H9 (cell line): ENCODE measurements around the gene OVCH2. TPM values are rescaled to one million over a fixed set of nuclear protein-coding genes. Genes with fewer than 3 reads are reported as not detected.

Experiments used
- DNase-seq: peaks from one replicate; pipeline ENCODE4 v3.0.0-alpha.2; 2017
- H2AFZ ChIP-seq: one replicate; pipeline ENCODE4 v1.6.1; 2013; ENCODE audit warnings: mild to moderate bottlenecking, low read length, control low read depth, moderate library complexity
- H2AK5ac ChIP-seq: 2 replicates; pipeline ENCODE4 v1.6.1; 2013; ENCODE audit warnings: low read length, control low read depth, mixed read lengths; ENCODE audit not compliant: insufficient read length
- H2BK120ac ChIP-seq: one replicate; pipeline ENCODE4 v1.6.1; 2013; ENCODE audit warnings: low read depth, mild to moderate bottlenecking, low read length, control low read depth, inconsistent platforms; ENCODE audit not compliant: poor library complexity, severe bottlenecking
- H2BK12ac ChIP-seq: 2 replicates; pipeline ENCODE4 v1.6.1; 2013; ENCODE audit warnings: low read length, control low read depth, mixed read lengths, low read depth; ENCODE audit not compliant: insufficient read length
- H2BK15ac ChIP-seq: 2 replicates; pipeline ENCODE4 v1.6.1; 2013; ENCODE audit warnings: low read depth, low read length, control low read depth
- H2BK20ac ChIP-seq: one replicate; pipeline ENCODE4 v1.6.1; 2013; ENCODE audit warnings: low read depth, mild to moderate bottlenecking, low read length, control low read depth, inconsistent platforms; ENCODE audit not compliant: poor library complexity, severe bottlenecking
- H2BK5ac ChIP-seq: 2 replicates; pipeline ENCODE4 v1.6.1; 2013; ENCODE audit warnings: low read length, control low read depth, mixed read lengths; ENCODE audit not compliant: insufficient read length
- H3K14ac ChIP-seq: 2 replicates; pipeline ENCODE4 v1.6.1; 2013; ENCODE audit warnings: low read length, control low read depth; ENCODE audit not compliant: insufficient read depth
- H3K18ac ChIP-seq: 2 replicates; pipeline ENCODE4 v1.6.1; 2013; ENCODE audit warnings: low read depth, mild to moderate bottlenecking, mixed read lengths, low read length, control low read depth; ENCODE audit not compliant: insufficient read length
- H3K23ac ChIP-seq: 2 replicates; pipeline ENCODE4 v1.6.1; 2013; ENCODE audit warnings: low read length, control low read depth, mixed read lengths, low read depth; ENCODE audit not compliant: insufficient read length
- H3K23me2 ChIP-seq: 2 replicates; pipeline ENCODE4 v1.6.1; 2013; ENCODE audit warnings: low read depth, mild to moderate bottlenecking, mixed read lengths, low read length, control low read depth; ENCODE audit not compliant: insufficient read length, poor library complexity, severe bottlenecking
- H3K27ac ChIP-seq: 2 replicates; pipeline ENCODE4 v1.5.1; 2013; ENCODE audit warnings: low read length, control low read depth, mixed read lengths, low read depth; ENCODE audit not compliant: insufficient read length
- H3K27me3 ChIP-seq: 2 replicates; pipeline ENCODE4 v1.6.1; 2013; ENCODE audit warnings: low read length, control low read depth, inconsistent platforms; ENCODE audit not compliant: insufficient read depth
- H3K4ac ChIP-seq: 2 replicates; pipeline ENCODE4 v1.6.1; 2013; ENCODE audit warnings: low read depth, mild to moderate bottlenecking, control low read depth, inconsistent platforms, low read length, moderate library complexity
- H3K4me1 ChIP-seq: 2 replicates; pipeline ENCODE4 v1.6.1; 2013; ENCODE audit warnings: low read length, control low read depth, inconsistent platforms; ENCODE audit not compliant: insufficient read depth
- H3K4me2 ChIP-seq: 2 replicates; pipeline ENCODE4 v1.6.1; 2013; ENCODE audit warnings: low read length, control low read depth, mixed read lengths; ENCODE audit not compliant: insufficient read length, insufficient read depth
- H3K56ac ChIP-seq: 2 replicates; pipeline ENCODE4 v1.6.1; 2013; ENCODE audit warnings: low read depth, mild to moderate bottlenecking, mixed read lengths, low read length, control low read depth; ENCODE audit not compliant: insufficient read length
- H3K79me1 ChIP-seq: 2 replicates; pipeline ENCODE4 v1.6.1; 2013; ENCODE audit warnings: low read depth, mild to moderate bottlenecking, moderate library complexity, low read length, control low read depth, inconsistent platforms; ENCODE audit not compliant: insufficient read depth, poor library complexity, severe bottlenecking
- H3K79me2 ChIP-seq: 2 replicates; pipeline ENCODE4 v1.6.1; 2013; ENCODE audit warnings: low read length, control low read depth, inconsistent platforms; ENCODE audit not compliant: insufficient read depth
- H3K9ac ChIP-seq: 2 replicates; pipeline ENCODE4 v1.6.1; 2013; ENCODE audit warnings: low read length, control low read depth, mixed read lengths; ENCODE audit not compliant: insufficient read length; ENCODE audit errors: extremely low read depth
- H3K9me3 ChIP-seq: one replicate; pipeline ENCODE4 v1.6.1; 2013; ENCODE audit warnings: low read depth, low read length, inconsistent platforms; ENCODE audit not compliant: control insufficient read depth
- H3T11ph ChIP-seq: one replicate; pipeline ENCODE4 v1.6.1; 2013; ENCODE audit warnings: mild to moderate bottlenecking, low read length, control low read depth, inconsistent platforms
- H4K20me1 ChIP-seq: one replicate; pipeline ENCODE4 v1.6.1; 2013; ENCODE audit not compliant: control insufficient read depth, insufficient read length, insufficient read depth
- H4K5ac ChIP-seq: 2 replicates; pipeline ENCODE4 v1.6.1; 2013; ENCODE audit warnings: low read depth, mild to moderate bottlenecking, mixed read lengths, low read length, control low read depth; ENCODE audit not compliant: insufficient read length
- H4K8ac ChIP-seq: replicated peaks from 2 replicates; pipeline ENCODE4 v1.6.1; 2013; ENCODE audit warnings: low read length, control low read depth, mixed read lengths, low read depth; ENCODE audit not compliant: insufficient read length
- H4K91ac ChIP-seq: 2 replicates; pipeline ENCODE4 v1.6.1; 2013; ENCODE audit warnings: low read depth, mild to moderate bottlenecking, moderate library complexity, mixed read lengths, low read length, control low read depth; ENCODE audit not compliant: insufficient read length
- H3K27ac Mint-ChIP-seq, 3 experiments: 2 replicates in 2 of 3; 3 replicates in 1 of 3; pipeline ENCODE4 v1.8.0; 2020 to 2021; ENCODE audit warnings: mixed read lengths in 3 of 3, mild to moderate bottlenecking in 1 of 3, moderate library complexity in 1 of 3
- H3K27me3 Mint-ChIP-seq: 2 replicates; pipeline ENCODE4 v1.8.0; 2021; ENCODE audit warnings: low read depth, mild to moderate bottlenecking, moderate library complexity, mixed read lengths
- H3K36me3 Mint-ChIP-seq, 3 experiments: 2 replicates in 2 of 3; 3 replicates in 1 of 3; pipeline ENCODE4 v1.8.0; 2020 to 2021; ENCODE audit warnings: low read depth in 3 of 3, mixed read lengths in 3 of 3; ENCODE audit not compliant: insufficient read depth in 1 of 3
- H3K4me1 Mint-ChIP-seq, 2 experiments: 2 replicates each; pipeline ENCODE4 v1.8.0; 2020; ENCODE audit warnings: mixed read lengths in 2 of 2
- H3K4me3 Mint-ChIP-seq, 2 experiments: 2 replicates in 1 of 2; 3 replicates in 1 of 2; pipeline ENCODE4 v1.8.0; 2020 to 2021; ENCODE audit warnings: mild to moderate bottlenecking in 2 of 2, mixed read lengths in 2 of 2, moderate library complexity in 1 of 2
- H3K9me3 Mint-ChIP-seq, 2 experiments: 2 replicates in 1 of 2; 3 replicates in 1 of 2; pipeline ENCODE4 v1.8.0; 2020; ENCODE audit warnings: mild to moderate bottlenecking in 2 of 2, mixed read lengths in 2 of 2, moderate library complexity in 1 of 2
- WGBS: extraction: QIAGEN DNeasy Blood & Tissue Kit; methylation state at CpG from one replicate; pipeline ENCODE4 v1.1.7; 2013; ENCODE audit warnings: missing lambda C conversion rate, low lambda C conversion rate, mixed read lengths; ENCODE audit not compliant: insufficient read length; ENCODE audit errors: extremely low coverage; 5-methylcytosine and 5-hydroxymethylcytosine counted together
- total RNA-seq: library from RNA; stranded (reverse); gene quantifications from 2 replicates; pipeline ENCODE4 v1.2.1, GENCODE V29; 2021
- TF ChIP-seq, protein P1 (sequence below): fragments of 200-600 bp; sonication (generic); conservative IDR thresholded peaks from 3 replicates; pipeline ENCODE4 v1.8.0; 2021; ENCODE audit warnings: antibody characterized with exemption, mild to moderate bottlenecking

The OVCH2 gene
- total RNA-seq, 1 experiment from 2014 or later: 0.46 TPM

DNA sequence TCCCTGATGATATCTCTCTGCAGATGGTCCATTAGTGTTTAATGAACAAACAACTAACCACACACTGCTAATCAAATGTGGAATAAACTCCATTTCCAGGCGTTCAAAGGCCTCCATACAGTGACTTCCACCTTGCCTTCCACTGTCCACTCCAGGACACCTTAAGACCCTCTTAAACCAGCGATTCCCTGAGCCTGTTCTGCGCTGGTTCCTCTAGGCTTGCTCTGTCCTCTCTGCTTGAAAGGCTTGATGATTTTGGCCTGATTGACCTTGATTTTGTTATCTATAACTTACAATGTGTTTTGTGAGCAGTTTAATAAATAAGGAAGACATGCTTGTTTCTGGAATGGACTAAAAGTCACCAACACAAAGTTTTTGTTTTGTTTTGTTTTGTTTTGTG is 12.0 kb downstream of the OVCH2 start:
- Histone ChIP-seq H3K27me3 (no peaks in the 10 kb centered on the region), H3K4me2 (no peak overlapping the region), H2AK5ac (no peak overlapping the region), H2BK12ac (no peak overlapping the region), H3T11ph (no peak overlapping the region), H2BK15ac (no peak overlapping the region), H2AFZ (no peak overlapping the region), H3K4ac (no peak overlapping the region), H4K8ac (no peak overlapping the region), H4K20me1 (no peaks in the 10 kb centered on the region), H3K14ac (no peak overlapping the region), H3K23ac (no peak overlapping the region), H3K27ac (no peak overlapping the region), H4K5ac (no peak overlapping the region), H3K9me3 (no peaks in the 10 kb centered on the region), H3K23me2 (no peaks in the 10 kb centered on the region), H3K79me1 (no peaks in the 10 kb centered on the region), H4K91ac (no peak overlapping the region), H2BK120ac (no peak overlapping the region), H3K79me2 (no peaks in the 10 kb centered on the region), H2BK20ac (no peak overlapping the region), H3K9ac (no peak overlapping the region), H3K56ac (no peak overlapping the region), H3K18ac (no peak overlapping the region), H2BK5ac (no peak overlapping the region), H3K4me1 (no peaks in the 10 kb centered on the region)
- Mint-ChIP-seq H3K4me3 (no peak overlapping the region), H3K4me1 (peaks cover 15 to 17% of the 10 kb centered on the region in 2 experiments), H3K27me3 (peaks cover 13% of the 10 kb centered on the region; the same call in 1 of the 2 replicates), H3K27ac (no peak overlapping the region), H3K9me3 (no peaks in the 10 kb centered on the region; a peak in 1 of 5 replicates), H3K36me3 (no peaks in the 10 kb centered on the region)
- WGBS: no CpG with 5 or more reads among the region's 3 CpGs
- TF ChIP-seq, protein P1, sequence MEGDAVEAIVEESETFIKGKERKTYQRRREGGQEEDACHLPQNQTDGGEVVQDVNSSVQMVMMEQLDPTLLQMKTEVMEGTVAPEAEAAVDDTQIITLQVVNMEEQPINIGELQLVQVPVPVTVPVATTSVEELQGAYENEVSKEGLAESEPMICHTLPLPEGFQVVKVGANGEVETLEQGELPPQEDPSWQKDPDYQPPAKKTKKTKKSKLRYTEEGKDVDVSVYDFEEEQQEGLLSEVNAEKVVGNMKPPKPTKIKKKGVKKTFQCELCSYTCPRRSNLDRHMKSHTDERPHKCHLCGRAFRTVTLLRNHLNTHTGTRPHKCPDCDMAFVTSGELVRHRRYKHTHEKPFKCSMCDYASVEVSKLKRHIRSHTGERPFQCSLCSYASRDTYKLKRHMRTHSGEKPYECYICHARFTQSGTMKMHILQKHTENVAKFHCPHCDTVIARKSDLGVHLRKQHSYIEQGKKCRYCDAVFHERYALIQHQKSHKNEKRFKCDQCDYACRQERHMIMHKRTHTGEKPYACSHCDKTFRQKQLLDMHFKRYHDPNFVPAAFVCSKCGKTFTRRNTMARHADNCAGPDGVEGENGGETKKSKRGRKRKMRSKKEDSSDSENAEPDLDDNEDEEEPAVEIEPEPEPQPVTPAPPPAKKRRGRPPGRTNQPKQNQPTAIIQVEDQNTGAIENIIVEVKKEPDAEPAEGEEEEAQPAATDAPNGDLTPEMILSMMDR: no peak
- DNase-seq: no peak
